NCI-H748 treated with DMSO at 0.1 percent for 48 hours (cell line): ENCODE data around the gene UAP1L1.

Experiments
- DNase-seq: peaks from one replicate; lab custom pipeline; 2025; lab: John Stamatoyannopoulos, UW

The UAP1L1 gene

GRCh38 chr9:137097761-137098462 lies 20.6 kb downstream of the UAP1L1 start:
- no peak for DNase-seq

- DNase-seq = no peak
Measured at GRCh38 chr9:137099231-137099630, 21.9 kb downstream of the UAP1L1 start.

GRCh38 chr9:137103206-137103999 lies 26.1 kb downstream of the UAP1L1 start:
- no peak for DNase-seq

GRCh38 chr9:137105814-137106661 lies 28.7 kb downstream of the UAP1L1 start:
- no peak for DNase-seq

GRCh38 chr9:137106662-137107250 lies 29.4 kb downstream of the UAP1L1 start:
- no peak for DNase-seq

- no peak for DNase-seq
Measured at GRCh38 chr9:137107312-137107921, 30.1 kb downstream of the UAP1L1 start.

- no peak for DNase-seq
Measured at GRCh38 chr9:137107982-137108381, 30.7 kb downstream of the UAP1L1 start.

GRCh38 chr9:137108608-137109249 lies 31.4 kb downstream of the UAP1L1 start:
- DNase-seq = no peak

- no peak for DNase-seq
Measured at GRCh38 chr9:137109250-137110146, 32.2 kb downstream of the UAP1L1 start.

- DNase-seq = no peak
Measured at GRCh38 chr9:137110147-137110910, 33.0 kb downstream of the UAP1L1 start.

GRCh38 chr9:137110911-137111787 lies 33.8 kb downstream of the UAP1L1 start:
- DNase-seq = no peak

- no peak for DNase-seq
Measured at GRCh38 chr9:137111788-137112563, 34.7 kb downstream of the UAP1L1 start.

GRCh38 chr9:137112564-137113384 lies 35.5 kb downstream of the UAP1L1 start:
- no peak for DNase-seq

GRCh38 chr9:137113385-137114159 lies 36.3 kb downstream of the UAP1L1 start:
- no peak for DNase-seq

- no peak for DNase-seq
Measured at GRCh38 chr9:137114220-137114612, 36.9 kb downstream of the UAP1L1 start.
